Stimulated activated CD8-positive, alpha-beta memory T cell treated with anti-CD3 and anti-CD28 coated beads, Interleukin-12 subunit alpha, Interleukin-12 subunit beta, amount 100 ng/mL, for 1 hour (primary cell): Measurements from ENCODE around the gene PDRG1.
"Not testable (repeated sequence)": the region's sequence is repeated elsewhere in the genome, so short reads cannot be mapped to it uniquely, and the experiment has no call there.

Experiments used
- DNase-seq: peaks from one replicate; pipeline ENCODE4 v3.0.0-alpha.2; 2020; ENCODE audit warnings: low read depth

The PDRG1 gene

DNA sequence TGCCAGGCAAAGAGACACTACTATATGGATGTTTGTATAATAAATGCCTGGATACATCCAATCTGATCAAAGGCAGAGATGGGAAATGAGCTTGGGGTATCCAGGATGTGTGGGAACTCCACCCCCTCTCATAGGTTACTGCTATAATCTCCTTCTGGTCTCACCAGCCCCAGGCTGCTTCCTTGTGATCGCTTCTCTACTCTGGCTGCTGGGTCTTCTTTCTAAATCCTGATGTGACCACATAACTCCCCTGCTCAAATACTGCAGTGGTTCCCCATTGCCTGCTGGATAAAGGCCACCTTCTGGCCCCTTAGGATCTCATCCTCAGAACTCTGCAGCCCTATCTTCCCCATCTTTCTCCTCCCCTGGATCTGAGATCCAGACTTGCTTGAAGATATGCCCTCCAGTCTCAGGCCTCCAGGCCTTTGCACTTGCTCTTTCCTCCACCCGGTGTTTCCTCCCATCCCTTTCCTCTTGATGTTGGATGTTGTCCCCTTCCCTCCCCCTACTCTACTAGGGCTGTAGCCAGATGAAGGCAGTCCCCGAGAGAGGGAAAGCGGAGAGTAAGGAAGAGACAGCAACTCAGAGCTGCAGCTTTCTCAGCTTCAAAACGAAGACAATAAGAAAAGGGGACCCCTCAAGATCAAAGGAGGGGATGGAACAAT lies 15.3 kb upstream of the PDRG1 start:
- no peak for DNase-seq

DNA sequence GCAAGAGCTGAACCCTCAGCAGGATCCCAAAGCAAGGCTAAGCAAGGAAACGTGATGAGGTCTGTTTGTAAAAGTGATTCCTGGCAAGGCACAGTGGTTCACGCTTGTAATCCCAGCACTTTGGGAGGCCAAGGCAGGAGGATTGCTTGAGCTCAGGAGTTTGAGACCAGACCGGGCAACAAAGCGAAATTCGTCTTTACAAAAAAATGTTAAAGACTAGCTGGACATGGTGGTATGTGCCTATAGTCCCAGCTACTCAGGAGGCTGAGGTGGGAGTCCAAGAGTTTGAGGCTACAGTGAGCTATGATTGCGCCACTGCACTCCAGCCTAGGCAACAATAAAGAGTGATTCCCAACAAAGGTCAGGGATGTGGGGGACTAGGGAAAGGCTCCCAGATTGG lies 12.0 kb upstream of the PDRG1 start:
- DNase-seq, result no peak

DNA sequence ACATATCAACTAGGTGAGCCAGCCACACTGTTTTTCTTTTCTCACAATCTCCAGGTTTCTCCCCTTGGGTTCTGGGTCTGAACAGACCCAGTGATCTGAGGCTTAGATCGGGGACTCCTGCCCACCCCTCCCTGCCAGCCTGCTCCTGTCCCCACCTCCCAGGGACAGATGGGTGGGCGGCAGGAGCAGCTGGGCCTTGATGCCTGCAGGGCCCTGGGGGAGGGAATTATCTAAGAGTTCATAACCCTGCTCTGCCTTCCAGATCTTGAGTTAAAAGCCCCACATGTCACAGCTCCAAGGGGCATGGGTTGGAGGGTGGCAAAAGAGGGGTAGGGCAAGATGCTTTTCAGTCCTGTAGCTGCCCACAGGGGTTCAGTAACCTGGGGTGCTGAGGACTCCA lies 10.9 kb upstream of the PDRG1 start:
- DNase-seq, result no peak

DNA sequence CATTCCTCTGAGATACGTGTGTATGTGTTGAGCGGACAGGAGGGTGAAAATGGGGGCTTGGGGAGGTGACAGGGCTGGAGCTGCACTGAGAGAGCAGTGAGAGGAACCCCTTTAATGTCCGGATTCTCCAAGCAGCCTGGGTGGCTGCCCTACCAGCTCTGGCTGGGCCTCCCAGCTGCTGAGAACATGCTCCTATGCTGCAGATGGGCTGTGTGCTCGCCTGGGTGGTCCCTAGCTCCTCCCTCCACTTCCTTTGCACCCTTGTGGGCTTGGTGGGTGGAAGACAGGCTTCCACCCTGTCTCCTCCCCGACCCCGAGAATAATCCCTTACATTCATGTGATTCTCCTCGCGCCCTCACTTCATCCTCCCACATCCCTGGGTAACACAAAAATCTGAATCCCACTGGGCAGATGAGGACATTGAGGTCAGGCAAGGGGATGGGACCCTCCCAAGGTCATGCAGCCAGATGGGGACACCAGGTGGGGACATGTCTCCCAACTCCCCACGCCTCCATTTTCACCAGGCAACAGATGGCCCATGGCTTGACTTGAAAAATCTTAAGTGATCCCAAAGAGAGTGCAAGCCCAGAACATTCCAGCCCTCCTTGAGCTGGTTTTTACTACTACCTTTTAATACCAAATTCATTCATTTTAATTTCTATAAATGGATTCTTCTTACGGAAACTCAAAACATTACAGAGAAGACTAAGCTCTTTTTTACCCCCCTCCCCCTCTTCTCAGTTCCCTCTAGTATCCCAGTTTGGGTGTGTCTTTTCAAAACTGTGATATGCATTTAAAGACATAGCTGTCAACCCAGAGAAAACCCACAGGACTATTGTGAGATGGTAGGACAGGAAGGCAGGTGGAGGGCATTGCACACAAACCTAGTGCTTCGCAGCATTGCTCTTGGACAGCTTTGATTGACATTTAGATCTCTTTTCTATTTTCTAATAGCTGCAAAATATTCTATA lies 5.0 kb upstream of the PDRG1 start:
- DNase-seq, result no peak

DNA sequence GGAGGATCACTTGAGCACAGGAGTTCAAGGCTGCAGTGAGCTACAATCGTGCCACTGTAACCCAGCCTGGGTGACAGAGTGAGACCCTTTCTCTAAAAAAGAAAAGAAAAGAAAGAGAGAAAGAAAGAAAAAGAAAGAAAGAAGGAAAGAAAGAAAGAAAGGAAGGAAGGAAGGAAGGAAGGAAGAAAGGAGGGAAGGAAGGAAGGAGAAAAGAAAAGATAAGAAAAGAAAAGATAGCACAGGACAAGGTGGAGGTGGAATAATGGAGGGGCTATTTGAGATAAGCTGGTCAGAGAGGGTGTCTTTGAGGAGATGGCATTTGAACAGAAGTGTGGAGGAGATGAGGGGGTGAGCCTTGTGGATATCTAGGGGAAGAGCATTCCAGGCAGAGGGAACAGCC lies 2.7 kb upstream of the PDRG1 start:
- no peak for DNase-seq

DNA sequence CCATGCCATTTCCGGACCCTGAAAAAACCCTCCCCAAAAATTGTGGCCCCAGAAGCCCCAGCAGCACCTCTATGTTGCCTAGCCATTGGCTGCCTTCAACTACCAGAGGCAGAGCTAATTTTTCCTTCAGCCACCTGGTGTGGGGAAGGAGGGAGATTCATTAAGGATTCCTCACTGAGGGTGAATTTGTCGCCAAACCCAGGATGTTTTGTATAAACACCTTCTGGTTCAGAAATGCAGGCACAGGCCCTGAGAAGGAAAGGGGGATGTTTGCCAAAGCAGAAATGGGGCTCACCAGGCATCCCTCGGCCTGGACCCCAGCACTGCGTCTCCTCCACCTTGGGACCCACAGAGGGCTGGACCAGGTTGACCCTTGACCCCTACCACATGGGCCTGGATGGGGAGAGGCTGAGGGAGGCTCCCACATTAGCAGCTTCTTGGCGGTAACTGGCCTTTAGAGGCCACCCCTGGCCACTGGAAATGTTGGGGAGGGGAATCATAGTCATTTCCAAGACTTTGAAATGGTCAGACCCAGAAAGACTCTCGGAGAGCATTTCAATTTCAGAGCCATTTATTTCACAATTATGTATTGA lies 1.8 kb upstream of the PDRG1 start:
- no peak for DNase-seq

DNA sequence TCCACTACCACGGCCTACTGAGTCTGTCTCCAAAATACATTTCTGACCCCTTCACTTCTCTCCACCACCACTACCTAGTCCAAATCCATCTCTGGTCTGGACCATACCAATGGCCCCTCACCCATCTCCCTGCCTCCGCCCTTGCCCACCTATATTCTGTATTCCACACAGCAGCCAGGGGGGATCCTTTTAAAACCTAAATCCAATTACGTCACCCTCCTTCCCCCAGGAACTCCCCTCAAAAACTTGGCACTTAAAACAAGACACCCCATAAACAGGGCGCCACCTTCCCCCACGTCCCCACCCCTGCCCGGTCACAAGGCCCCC lies 680 bp downstream of the PDRG1 start:
- no peak for DNase-seq

DNA sequence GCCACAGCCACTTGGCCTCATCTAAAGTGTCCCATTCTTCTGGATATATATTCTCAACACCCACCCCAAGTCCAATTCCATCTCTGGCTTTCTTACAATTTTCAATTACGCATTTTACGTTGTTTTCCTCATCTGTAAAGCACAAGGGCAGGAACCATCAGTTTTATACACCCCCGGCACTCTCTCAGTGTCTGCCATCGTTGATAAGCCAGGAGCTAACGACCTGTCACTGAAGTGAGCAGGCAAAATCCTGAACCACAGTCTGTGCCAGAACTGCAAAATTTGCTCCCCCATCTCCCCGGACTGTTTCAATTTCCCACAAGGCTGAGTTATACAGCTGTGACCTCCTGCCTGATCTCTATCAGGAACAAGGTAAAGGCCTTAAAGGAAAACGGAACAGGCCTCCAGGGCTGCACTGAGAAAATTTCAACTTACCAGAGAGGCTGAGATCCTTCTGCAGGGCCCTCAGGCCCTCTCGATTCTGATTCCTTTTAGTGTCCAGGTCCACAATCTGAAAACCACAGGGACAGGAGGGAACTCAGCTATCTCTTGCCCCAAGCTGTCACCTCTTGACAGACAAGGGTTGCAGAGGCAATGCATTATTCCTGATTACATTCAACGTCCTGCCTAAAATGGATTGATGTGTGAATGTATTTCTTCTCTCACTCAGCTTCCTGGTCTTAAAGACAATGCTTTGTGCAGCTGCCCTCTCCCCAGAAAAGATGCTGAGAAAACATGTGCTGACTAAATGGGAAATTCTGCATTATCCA lies 1.8 kb downstream of the PDRG1 start:
- DNase-seq, result no peak

DNA sequence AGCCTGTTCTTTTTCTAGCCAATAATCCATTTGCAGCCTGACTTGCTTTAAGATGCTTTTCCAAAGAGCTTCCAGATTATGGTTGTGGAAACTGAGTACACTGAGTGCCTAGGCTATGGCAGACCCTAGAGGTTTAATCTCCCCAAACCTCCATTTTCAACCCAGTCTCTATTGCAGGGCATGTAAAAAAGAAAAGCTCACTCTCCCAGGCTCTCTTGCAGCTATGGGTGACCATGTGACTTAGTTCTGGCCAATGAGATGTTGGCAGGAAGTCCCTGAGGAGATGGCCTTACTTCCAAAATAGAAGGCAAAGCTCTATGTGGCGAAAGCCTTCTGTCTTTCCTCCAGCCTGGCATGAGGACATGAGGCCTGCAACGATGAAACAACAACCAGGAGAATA lies 3.8 kb downstream of the PDRG1 start:
- no peak for DNase-seq

DNA sequence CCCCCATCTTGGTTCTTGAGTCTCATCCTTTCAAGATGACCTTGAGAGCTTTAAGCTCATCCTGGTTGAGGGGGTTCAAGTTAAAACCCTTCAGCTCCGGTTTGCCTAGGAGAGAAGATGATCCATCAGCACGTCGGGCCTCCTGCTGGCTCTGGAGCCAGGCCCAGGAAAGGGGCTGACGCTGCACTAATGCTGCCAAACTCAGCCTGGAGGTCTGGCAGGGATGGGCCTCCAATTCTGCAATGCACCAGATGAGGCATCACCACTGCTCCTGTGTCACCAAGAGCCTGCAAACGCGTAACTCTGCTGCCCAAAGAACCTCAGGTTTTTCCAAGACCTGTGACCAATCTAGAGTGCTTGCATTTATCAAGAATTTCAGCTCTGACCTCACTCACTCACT lies 6.1 kb downstream of the PDRG1 start:
- no peak for DNase-seq

DNA sequence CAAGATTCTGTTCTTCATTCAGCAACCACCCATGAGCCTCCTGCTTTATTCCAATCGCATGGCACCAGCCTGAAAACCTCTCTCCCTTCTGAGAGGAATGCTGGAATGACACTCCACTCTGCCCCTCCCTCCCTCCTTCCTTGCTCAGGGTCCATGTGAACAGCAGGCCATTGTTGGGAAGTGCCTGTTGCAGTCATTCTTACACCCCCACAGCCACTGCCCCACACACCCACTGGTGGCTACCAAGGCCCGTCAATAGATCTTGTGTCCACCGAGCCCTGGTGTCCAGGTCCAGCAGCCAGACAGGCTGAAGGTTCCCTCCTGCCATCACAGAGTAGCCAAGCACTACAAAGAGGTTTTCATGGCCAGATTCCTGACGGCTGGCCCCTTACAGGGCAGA lies 6.5 kb downstream of the PDRG1 start:
- no peak for DNase-seq

DNA sequence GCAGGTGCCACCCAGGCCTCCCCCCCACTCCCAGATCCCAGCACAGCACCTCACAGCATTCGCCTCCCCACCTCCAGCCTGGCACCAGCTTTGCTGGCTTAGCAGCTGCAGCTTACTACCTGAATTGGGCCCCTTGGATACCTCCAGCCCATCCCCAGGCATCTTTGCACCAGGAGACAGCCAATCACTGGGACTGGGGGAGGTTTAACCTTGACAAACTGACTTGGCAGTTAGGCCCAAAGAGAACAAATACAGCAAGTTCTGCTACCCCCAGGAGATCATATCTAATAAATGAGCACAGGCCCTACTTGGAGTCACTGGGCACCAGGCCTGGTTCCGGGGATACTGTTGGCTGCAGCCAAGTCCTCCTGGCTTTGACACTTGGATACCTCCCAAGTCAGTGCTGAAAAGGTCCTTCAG lies 8.8 kb downstream of the PDRG1 start:
- no peak for DNase-seq

DNA sequence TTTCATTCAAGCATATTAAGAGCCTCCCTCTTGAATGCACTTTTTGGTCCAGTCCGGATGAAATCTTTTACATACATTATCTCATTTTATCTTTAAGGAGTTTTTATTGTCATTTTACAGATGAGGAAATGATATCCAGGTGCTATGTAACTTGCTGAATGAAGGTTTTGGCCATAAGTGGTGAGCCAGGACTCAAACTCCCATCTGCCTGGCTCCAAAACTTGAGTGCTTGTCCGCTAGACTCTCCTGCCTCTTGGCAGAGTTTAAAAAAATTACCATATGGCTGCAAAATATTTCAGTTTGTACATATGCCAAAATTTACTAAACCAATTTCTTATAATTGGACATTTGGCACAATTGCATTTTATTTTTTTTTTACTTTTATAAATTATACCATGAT lies 12.2 kb downstream of the PDRG1 start:
- no peak for DNase-seq

DNA sequence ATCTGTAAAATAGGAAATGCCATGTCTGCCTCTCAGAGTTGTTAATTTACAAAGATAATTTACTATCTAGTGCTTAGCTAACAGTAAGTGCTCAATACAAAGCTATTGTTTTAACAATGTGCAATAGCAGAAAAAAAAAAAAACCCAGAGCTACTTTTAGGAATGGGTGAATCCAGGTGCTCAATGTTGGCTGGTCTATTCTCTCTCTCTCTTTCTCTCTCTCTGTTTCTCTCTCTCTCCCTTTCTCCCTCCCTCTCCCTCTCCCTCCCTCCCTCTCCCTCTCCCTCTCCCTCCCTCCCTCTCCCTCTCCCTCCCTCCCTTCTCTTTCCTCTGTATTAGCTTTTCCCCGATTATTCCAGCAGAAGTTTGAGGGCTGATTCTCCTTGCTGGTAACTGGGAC lies 14.0 kb downstream of the PDRG1 start:
- DNase-seq, result no peak

DNA sequence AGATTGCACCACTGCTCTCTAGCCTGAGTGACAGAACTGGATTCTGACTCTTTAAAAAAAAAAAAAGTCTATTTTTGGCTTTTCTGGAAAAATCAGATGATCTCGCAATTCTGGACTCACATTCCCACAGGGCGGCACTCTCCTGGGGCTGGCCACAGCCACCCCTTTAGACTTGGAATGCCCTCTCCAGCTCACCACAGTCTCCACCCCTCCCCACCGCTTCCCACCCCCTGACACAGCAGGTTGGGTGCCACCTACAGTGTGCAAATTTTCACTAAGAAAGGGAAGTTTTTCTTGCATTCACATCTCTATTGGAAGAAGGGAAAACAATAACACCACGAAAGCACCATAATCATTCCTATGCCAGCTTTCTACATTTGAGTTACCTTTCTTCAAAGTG lies 15.4 kb downstream of the PDRG1 start:
- DNase-seq, result no peak

DNA sequence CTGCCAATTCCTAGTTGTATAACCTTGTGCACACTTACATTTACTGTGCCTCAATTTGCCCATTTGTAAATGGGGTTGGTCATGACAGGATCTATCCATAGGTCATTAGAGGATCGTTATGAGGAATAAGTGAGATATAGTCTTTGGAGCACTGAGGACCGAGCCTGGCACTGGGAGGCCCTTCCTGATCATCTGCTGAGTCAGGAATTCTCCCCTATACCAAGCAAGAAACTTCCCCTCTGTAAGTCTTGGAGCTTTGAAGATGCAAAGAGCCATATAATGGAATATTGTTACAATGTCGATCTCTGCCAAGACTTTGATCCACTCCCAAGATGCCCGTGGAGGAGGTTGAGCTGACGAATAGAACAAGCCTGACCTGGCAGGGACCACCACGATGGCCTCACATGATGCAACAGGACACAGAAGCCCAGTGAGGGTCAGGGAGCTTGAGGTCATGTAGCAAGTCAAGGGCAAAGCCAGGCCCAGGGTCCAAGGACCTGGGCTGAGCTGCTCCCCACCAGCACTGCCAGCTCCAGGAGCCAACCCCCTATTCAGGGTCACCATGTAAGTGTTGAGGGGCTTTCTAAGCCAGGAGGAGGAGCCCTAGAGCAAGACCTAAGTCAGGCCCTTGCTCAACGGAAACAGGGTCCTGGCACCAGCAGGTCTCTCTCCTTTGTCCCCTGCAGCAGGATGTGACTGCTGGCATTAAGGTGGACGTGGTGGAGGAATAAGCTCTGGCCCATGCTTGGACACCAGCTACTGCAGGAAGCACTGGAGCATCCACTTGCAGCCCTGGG lies 16.7 kb downstream of the PDRG1 start:
- DNase-seq, result no peak

DNA sequence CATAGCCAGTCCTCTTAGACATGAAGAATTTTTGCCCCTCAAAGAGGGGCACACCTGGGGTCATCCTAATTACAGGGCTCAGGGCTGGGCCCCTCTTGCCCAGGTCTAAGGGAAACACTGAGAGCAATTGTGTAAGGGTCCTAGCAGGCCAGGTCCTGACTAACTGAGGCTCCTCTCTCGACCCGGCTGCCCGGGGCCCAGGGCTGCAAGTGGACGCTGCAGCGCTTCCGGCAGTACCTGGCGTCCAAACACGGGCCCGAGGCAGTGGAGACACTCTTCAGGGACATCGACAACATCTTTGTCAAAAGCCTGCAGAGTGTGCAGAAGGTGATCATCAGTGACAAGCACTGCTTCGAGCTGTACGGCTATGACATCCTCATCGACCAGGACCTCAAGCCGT lies 17.4 kb downstream of the PDRG1 start:
- DNase-seq, result no peak

DNA sequence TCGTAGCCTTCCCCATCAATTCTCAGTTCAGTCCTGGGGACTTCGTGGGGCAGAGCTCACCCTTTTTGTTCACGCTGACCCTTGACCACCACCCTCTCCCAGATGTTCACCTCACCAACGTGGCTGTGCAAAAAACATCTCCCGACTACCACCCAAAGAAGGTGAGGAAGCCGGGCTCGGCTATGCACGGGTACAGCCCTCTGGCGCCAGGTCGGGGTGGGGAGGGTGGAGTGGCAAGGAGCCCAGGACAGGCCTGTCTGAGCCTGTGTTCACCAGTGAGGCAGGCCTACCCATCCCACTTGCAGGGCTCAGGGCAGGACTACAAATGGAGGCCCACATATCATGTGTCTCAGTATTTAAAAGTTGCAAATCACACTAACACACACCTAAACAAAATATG lies 18.1 kb downstream of the PDRG1 start:
- DNase-seq, result no peak

DNA sequence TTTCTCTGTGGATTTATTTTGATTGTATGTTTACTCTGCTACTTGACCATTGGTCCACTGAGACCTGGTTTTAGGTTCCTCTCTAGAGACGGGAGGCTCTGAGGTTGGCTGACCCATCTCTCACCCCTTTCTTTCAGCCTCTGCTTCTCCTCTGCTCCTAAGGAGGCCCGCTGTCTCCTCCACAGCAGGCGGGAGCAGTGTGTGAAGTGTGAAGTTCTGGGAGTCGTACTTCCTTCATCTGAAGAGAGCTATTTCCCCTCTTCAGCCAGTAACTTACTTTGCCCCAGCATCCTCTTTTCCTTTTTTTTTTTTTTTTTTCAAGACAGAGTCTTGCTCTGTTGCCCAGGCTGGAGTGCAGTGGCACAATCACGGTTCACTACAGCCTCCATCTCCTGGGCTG lies 21.1 kb downstream of the PDRG1 start:
- DNase-seq, result no peak

DNA sequence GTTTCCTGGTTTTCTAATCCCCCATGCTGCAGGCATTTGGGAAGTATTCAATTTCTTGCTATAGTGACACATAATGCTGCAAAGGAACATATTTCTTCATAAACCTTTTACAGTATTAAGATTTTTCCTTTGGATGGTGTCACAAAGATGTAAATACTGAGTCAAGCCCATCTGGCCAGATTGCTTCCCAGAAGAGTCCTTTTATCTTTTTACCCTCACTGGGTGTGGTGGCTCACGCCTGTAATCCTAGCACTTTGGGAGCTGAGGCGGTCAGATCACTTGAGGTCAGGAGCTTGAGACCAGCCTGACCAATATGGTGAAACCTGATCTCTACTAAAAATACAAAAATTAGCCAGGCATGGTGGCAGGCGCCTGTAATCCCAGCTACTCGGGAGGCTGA lies 22.2 kb downstream of the PDRG1 start:
- not testable (repeated sequence) for DNase-seq

DNA sequence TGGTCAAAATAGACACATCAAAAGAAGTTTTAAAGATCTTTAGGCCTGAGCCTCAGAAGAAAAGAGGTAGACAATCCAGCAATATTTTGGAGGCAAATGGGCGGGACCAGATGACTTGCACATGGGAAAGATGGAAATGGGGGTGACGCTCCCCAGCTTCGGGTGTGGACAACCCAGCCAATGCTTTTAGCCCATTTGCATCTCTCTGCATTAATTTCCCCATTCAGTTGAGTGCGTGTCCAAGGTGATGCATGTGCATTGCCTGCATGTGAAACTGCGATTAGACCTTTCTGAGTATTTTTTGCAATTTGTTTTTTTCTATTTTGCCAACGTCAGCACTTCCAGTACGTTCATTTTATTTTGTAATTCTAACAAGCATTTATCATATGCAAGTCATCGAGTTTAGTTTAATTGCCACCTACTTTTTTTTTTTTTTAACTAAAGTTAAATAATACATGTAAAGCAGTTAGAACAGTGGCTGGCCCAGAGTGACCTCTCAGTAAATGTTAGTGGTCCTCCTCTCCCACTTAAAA lies 24.2 kb downstream of the PDRG1 start:
- DNase-seq, result no peak
